Measurements from ENCODE around the gene FKBP1A.
A peak's percentile ranks its signal among the peaks of the same experiment; 100 is the strongest.

Gene FKBP1A

GRCh38 chr20:1389703-1390580 lies 2.9 kb downstream of the FKBP1A start:
- DNase-seq (ENCODE audit: extremely low spot score, insufficient read length, low read depth) (no peak), FAIRE-seq (no peak)

- DNase-seq (ENCODE audit: extremely low spot score, insufficient read length, low read depth) (no peak), FAIRE-seq (peak; percentile 39)
Observed at GRCh38 chr20:1388741-1389483, 3.9 kb downstream of the FKBP1A start.

- no peak for DNase-seq (ENCODE audit: extremely low spot score, insufficient read length, low read depth)
- no peak for FAIRE-seq
Observed at GRCh38 chr20:1388253-1388652, 4.6 kb downstream of the FKBP1A start.

GRCh38 chr20:1386323-1386722 lies 6.5 kb downstream of the FKBP1A start:
- no peak for FAIRE-seq
- DNase-seq (ENCODE audit: extremely low spot score, insufficient read length, low read depth), result no peak

- FAIRE-seq (no peak), DNase-seq (ENCODE audit: extremely low spot score, insufficient read length, low read depth) (no peak)
Observed at GRCh38 chr20:1383623-1384404, 9.0 kb downstream of the FKBP1A start.

- no peak for FAIRE-seq
Observed at GRCh38 chr20:1382670-1383069, 10.2 kb downstream of the FKBP1A start.

GRCh38 chr20:1381753-1382591 lies 10.9 kb downstream of the FKBP1A start:
- DNase-seq (ENCODE audit: extremely low spot score, insufficient read length, low read depth) (no peak), FAIRE-seq (no peak)

More at GRCh38 chr20:1382670-1383069, 10.2 kb downstream of the FKBP1A start:
- no peak for DNase-seq (ENCODE audit: extremely low spot score, insufficient read length, low read depth)

GRCh38 chr20:1378735-1379125 lies 14.1 kb downstream of the FKBP1A start:
- no peak for FAIRE-seq
- DNase-seq (ENCODE audit: extremely low spot score, insufficient read length, low read depth), result no peak

- no peak for FAIRE-seq
- DNase-seq (ENCODE audit: extremely low spot score, insufficient read length, low read depth), result no peak
Observed at GRCh38 chr20:1377984-1378734, 14.7 kb downstream of the FKBP1A start.

- FAIRE-seq (no peak), DNase-seq (ENCODE audit: extremely low spot score, insufficient read length, low read depth) (no peak)
Observed at GRCh38 chr20:1377341-1377871, 15.4 kb downstream of the FKBP1A start.

GRCh38 chr20:1376408-1377270 lies 16.2 kb downstream of the FKBP1A start:
- DNase-seq (ENCODE audit: extremely low spot score, insufficient read length, low read depth), result no peak
- no peak for FAIRE-seq

GRCh38 chr20:1376007-1376406 lies 16.8 kb downstream of the FKBP1A start:
- DNase-seq (ENCODE audit: extremely low spot score, insufficient read length, low read depth), result no peak
- no peak for FAIRE-seq

GRCh38 chr20:1375515-1375914 lies 17.3 kb downstream of the FKBP1A start:
- no peak for FAIRE-seq

GRCh38 chr20:1374246-1374645 lies 18.6 kb downstream of the FKBP1A start:
- DNase-seq (ENCODE audit: extremely low spot score, insufficient read length, low read depth) (no peak), FAIRE-seq (no peak)

More at GRCh38 chr20:1375515-1375914, 17.3 kb downstream of the FKBP1A start:
- DNase-seq (ENCODE audit: extremely low spot score, insufficient read length, low read depth), result no peak

- FAIRE-seq, result no peak
- DNase-seq (ENCODE audit: extremely low spot score, insufficient read length, low read depth), result no peak
Observed at GRCh38 chr20:1373614-1374013, 19.2 kb downstream of the FKBP1A start.

- no peak for FAIRE-seq
- DNase-seq (ENCODE audit: extremely low spot score, insufficient read length, low read depth), result no peak
Observed at GRCh38 chr20:1373036-1373435, 19.8 kb downstream of the FKBP1A start.

GRCh38 chr20:1371830-1372539 lies 20.9 kb downstream of the FKBP1A start:
- DNase-seq (ENCODE audit: extremely low spot score, insufficient read length, low read depth) (no peak), FAIRE-seq (no peak)

All from GM18507 (cell line).